ENCODE measurements around the gene LSM7. TPM values are rescaled to one million over a fixed set of nuclear protein-coding genes. Genes with fewer than 3 reads are reported as not detected.
A peak's percentile ranks its signal among the peaks of the same experiment; 100 is the strongest.

LSM7 gene
- total RNA-seq, 4 donors from 2014 or later = 97.8 to 163 (median 128) TPM

DNA sequence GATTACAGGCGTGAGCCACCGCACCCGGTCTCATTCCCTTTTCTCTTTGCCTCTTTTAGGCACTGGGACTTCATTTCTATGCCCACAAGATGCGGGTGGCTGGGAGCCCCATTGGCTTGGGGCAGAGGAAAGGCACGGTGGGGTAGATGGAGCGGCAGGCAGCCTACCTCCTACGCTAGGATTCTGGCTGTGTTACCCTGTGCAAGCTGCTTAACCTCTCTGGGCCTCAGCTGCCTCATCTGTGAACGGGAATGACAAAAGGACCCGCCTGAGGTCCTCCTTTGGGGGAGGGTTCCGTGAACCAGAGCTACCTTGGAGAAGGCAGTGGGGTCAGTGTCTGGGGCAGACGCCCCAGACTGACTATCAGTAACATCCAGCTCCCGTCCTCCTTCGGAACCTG lies 11.1 kb downstream of the LSM7 start:
- Histone ChIP-seq H3K27me3 (peaks cover 0 to 24% (median 4%) of the 10 kb centered on the region in 4 donors), H3K36me3 (peaks cover 0 to 18% (median 0%) of the 10 kb centered on the region in 3 donors), H3K27ac (no peak overlapping the region), H3K4me3 (no peak overlapping the region), H3K9me3 (peaks cover 0 to 7% (median 0%) of the 10 kb centered on the region in 3 donors), H3K4me1 (peaks cover 0 to 4% (median 0%) of the 10 kb centered on the region in 3 donors)
- TF ChIP-seq POLR2A (IDR thresholded peaks at IDR 0.05) = no peak
- 92 to 93% methylated on average over 3 to 9 of the region's 13 CpGs for WGBS, 2 donors
- intact Hi-C loops (cut with DNase I) = no loop called here
- DNase-seq = no peak

DNA sequence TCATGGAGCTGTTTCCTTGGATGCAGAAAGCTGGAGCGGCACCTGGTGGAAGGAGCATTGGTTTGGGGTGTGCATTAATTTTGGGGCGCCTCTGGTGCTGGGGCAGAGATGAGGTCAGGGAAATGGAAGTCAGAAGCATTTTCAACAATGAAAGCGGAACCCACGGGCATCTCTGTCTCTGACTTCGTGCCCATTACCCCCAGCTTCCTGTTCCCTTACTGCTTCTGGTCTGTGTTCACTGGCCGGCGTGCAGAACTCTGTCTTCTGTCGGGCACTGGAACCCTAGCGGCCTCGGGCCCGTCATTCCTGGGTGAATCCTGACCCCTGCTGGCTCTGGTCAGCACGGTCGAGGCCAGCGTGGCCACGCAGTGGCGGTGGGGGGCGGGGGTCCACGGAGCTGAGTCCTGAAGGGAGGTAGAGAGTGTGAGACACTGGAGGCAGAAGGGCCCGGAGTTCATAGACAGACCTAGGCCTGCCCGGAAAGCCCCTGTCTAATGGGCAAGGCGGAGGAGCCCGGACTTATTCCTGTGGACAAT lies 12.5 kb downstream of the LSM7 start:
- Histone ChIP-seq H3K9me3 (peaks cover 0 to 7% (median 0%) of the 10 kb centered on the region in 3 donors), H3K4me1 (peaks cover 0 to 4% (median 0%) of the 10 kb centered on the region in 3 donors), H3K36me3 (peaks cover 0 to 3% (median 0%) of the 10 kb centered on the region in 3 donors), H3K4me3 (no peak overlapping the region), H3K27ac (no peak overlapping the region), H3K27me3 (peaks cover 0 to 38% (median 6%) of the 10 kb centered on the region in 4 donors)
- intact Hi-C loops (cut with DNase I) = no loop called here
- no peak for TF ChIP-seq POLR2A (IDR thresholded peaks at IDR 0.05)
- TF ChIP-seq, protein P1, sequence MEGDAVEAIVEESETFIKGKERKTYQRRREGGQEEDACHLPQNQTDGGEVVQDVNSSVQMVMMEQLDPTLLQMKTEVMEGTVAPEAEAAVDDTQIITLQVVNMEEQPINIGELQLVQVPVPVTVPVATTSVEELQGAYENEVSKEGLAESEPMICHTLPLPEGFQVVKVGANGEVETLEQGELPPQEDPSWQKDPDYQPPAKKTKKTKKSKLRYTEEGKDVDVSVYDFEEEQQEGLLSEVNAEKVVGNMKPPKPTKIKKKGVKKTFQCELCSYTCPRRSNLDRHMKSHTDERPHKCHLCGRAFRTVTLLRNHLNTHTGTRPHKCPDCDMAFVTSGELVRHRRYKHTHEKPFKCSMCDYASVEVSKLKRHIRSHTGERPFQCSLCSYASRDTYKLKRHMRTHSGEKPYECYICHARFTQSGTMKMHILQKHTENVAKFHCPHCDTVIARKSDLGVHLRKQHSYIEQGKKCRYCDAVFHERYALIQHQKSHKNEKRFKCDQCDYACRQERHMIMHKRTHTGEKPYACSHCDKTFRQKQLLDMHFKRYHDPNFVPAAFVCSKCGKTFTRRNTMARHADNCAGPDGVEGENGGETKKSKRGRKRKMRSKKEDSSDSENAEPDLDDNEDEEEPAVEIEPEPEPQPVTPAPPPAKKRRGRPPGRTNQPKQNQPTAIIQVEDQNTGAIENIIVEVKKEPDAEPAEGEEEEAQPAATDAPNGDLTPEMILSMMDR (IDR thresholded peaks at IDR 0.05) = peak; percentile 23 to 44 (median 35)
- 54 to 73% methylated on average over 5 to 6 of the region's 22 CpGs for WGBS, 2 donors
- DNase-seq = no peak

DNA sequence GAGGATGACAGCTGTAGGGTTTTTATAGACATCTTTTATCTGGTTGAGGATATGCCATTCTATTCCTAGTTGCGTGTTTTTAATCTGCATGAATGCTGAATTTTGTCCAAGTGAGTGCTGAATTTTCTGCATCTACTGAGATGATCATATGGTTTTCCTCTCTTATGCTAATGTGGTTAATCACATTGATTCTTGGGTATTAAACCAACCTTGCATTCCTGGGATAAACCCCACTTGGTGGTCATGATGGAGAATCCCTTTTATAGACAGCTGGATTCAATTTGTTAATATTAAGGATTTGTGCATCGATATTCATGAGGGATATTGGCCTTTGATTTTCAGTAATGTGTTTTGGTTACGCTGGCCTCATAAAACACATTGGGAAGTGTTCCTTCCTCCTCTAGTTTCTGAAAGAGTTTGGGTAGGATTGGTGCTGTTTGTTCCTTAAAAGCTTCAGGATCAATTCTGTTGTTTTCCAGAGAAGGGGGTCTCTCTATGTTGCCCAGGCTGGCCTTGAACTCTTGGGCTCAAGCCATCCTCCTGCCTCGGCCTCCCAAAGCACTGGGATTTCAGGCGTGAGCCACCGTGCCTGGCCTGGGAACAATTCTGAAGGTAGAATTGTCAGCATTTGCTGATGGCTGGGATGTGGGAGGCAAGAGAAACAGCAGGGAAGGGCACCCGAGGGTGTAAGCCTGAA lies 13.1 kb downstream of the LSM7 start:
- no peak for DNase-seq
- H3K36me3 ChIP-seq = no peaks in the 10 kb centered on the region
- peaks cover 0 to 44% (median 6%) of the 10 kb centered on the region in 4 donors for H3K27me3 ChIP-seq
- peaks cover 0 to 4% (median 0%) of the 10 kb centered on the region in 3 donors for H3K4me1 ChIP-seq
- TF ChIP-seq POLR2A (IDR thresholded peaks at IDR 0.05) = no peak
- no peak overlapping the region for H3K27ac ChIP-seq
- H3K4me3 ChIP-seq = no peak overlapping the region
- WGBS, 2 donors = 84 to 85% methylated on average over 4 to 7 of the region's 7 CpGs
- intact Hi-C loops (cut with DNase I) = no loop called here
- peaks cover 0 to 7% (median 0%) of the 10 kb centered on the region in 3 donors for H3K9me3 ChIP-seq

DNA sequence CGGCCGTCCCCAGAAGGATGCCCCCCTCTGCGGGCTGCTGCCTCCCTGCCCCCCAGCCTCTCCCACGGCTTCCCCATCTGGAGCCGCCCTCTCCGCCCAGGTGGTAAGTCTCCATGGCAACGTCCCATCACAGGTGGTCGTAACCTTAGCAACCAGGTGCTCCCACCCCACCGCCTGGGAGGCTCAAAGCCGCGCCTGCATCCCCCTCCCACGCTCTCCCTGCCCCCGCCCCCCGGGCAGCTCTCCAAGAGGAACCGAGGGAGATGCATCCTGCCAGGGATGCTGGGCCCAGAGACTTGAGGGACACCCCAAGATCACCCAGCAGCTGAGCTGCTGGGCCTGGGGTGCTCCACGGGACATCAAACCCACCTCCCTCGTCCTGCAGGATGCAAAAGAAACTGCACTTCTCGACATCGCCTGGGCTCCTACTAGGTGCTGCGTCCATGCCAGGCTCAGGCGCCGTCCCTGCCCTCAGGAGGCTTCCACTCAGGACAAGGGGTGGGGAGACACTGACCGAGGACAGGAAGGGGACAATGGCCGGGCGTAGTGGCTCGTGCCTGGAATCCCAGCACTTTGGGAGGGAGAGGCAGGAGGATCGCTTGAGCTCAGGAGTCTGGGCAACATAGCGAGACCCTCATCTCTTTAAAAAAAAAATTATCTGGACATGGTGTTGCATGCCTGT lies 15.4 kb downstream of the LSM7 start:
- no peak for DNase-seq
- H3K4me1 ChIP-seq = peaks cover 0 to 9% (median 0%) of the 10 kb centered on the region in 3 donors
- no peak overlapping the region for H3K4me3 ChIP-seq
- WGBS, 2 donors = 62% methylated on average over 4 of the region's 28 CpGs; no CpG with 5 or more reads in 1 of the 2 donors
- H3K9me3 ChIP-seq = peaks cover 0 to 7% (median 0%) of the 10 kb centered on the region in 3 donors
- no peak for TF ChIP-seq POLR2A (IDR thresholded peaks at IDR 0.05)
- TF ChIP-seq, protein P1 (IDR thresholded peaks at IDR 0.05) = no peak
- no peak overlapping the region for H3K27ac ChIP-seq
- no peaks in the 10 kb centered on the region for H3K36me3 ChIP-seq
- intact Hi-C loops (cut with DNase I) = no loop called here
- peaks cover 0 to 67% (median 6%) of the 10 kb centered on the region in 4 donors for H3K27me3 ChIP-seq

DNA sequence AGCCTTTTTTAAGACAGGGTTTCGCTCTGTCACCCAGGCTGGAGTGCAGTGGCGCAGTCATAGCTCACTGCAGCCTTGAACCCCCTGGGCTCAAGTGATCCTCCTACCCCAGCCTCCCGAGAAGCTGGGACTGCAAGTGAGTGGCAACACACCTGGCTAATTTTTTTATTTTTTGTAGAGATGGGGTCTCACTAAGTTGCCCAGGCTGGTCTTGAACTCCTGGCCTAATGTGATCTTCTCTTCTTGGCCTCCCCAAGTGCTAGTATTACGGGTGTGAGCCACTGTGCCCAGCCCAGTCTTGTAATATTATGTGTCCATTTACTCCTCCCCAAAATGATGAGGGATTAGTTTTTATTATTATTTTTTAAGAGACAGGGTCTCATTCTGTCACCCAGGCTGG lies 17.3 kb downstream of the LSM7 start:
- Histone ChIP-seq H3K9me3 (peaks cover 0 to 7% (median 0%) of the 10 kb centered on the region in 3 donors), H3K27me3 (peaks cover 0 to 86% (median 15%) of the 10 kb centered on the region in 4 donors), H3K4me1 (peaks cover 0 to 12% (median 5%) of the 10 kb centered on the region in 3 donors), H3K36me3 (no peaks in the 10 kb centered on the region), H3K4me3 (no peak overlapping the region), H3K27ac (no peak overlapping the region)
- WGBS, 2 donors = 87 to 95% methylated on average over 3 to 4 of the region's 4 CpGs
- TF ChIP-seq, protein P1 (IDR thresholded peaks at IDR 0.05) = no peak
- no peak for TF ChIP-seq POLR2A (IDR thresholded peaks at IDR 0.05)
- intact Hi-C loops (cut with DNase I) = no loop called here
- no peak for DNase-seq
